ENCODE results near the gene VSIG2. TPM values are rescaled to one million over a fixed set of nuclear protein-coding genes. Genes with fewer than 3 reads are reported as not detected.

The VSIG2 gene
- total and polyA plus RNA-seq, 3 experiments from 2014 or later: 0.24 to 0.40 TPM; not detected in 1

DNA sequence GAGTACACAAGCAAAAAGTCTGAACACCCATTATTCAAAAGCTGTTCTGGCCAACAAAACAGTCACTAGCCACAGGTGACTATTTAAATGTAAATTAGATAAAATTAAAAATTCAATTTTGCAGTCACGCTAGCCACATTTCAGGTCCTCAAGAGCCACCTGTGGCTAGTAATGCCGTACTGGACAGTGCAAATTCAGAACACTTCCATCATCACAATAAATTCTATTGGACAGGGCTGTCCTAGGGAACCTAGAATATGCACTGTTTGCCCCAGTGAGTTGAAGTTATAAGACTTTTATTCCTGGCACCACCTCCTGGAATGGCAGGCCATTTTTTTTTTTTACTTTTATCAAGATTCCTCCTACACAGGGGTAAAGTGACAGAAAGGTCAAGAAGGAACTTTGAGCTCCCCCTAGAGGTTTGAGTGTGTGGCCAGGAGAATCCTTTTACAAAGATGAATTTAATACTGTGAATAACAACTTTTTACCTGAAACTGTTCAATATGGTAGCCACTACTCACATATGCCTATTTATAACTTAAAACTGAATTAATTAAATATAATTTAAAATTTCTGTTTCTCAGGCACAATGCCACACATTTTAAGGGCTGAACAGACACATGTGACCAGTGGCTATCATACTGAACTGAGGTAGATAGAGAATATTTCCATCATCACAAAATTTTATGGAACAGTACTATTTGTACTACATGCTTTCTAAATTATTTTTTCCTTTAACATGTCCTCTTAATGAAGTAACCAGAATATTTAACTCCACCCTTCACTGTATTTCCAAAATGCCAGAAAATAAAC, 41.6 kb upstream of the VSIG2 start:
- Histone ChIP-seq H3K9me3 (ENCODE audit: low read length) (no peaks in the 10 kb centered on the region), H3K4me1 (ENCODE audit: insufficient read depth, low read length) (peaks cover 13% of the 10 kb centered on the region), H3K36me3 (ENCODE audit: insufficient read depth, low read length) (no peaks in the 10 kb centered on the region), H3K27me3 (ENCODE audit: insufficient read depth, low read length, poor library complexity, severe bottlenecking) (no peaks in the 10 kb centered on the region), H3K4me3 (ENCODE audit: low read length) (no peak overlapping the region), H3K27ac (ENCODE audit: low read depth, low read length) (no peak overlapping the region)
- ChIA-PET POLR2A (no interaction called here), CTCF (interaction anchor here (1.1 to 3.7 kb wide), 9 partner anchors 9 to 133 kb away, joined by 3 to 24 read pairs (median 4); no protein-coding TSS in a partner anchor)
- Mint-ChIP-seq H3K4me1 (peaks cover 32 to 62% (median 45%) of the 10 kb centered on the region in 3 donors), H3K4me3 (no peak overlapping the region), H3K9me3 (no peaks in the 10 kb centered on the region), H3K36me3 (peaks cover 0 to 3% (median 0%) of the 10 kb centered on the region in 3 donors), H3K27me3 (no peaks in the 10 kb centered on the region), H3K27ac (no peak overlapping the region)
- peak in 2 of 5 donors; percentile 17 to 33 for DNase-seq

DNA sequence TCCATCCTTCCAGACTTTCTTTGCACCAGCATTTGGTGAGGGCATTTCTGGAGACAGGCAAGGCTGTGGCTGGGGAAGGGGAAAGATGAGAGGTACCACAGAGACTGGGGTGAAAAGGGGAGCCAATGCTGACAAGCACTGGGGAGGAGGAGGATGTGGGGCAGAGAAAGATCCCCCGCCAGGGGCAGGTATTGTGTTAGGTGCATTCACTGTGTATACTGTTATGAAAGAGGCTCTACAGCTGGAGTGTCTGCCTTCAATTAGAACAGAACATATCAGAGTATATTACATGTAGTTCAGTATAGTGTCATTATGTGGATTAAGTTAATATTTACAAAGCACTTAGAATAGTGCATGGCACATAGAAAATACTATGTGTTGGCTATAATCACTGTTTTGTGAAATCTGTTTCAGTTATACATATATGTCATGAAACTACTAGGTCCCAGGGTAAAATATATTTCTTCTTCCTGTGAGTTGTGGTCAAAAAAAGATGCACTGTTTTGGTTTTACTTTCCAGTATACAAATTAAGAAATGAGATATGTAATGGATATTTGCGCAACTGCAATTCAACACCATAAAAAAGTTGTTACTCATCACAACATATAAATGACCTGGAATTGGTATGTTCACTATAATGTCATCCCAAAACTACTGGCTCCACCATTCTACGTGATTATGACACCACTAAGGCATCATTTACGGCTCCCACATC, 39.7 kb upstream of the VSIG2 start:
- Histone ChIP-seq H3K4me1 (ENCODE audit: insufficient read depth, low read length) (no peaks in the 10 kb centered on the region), H3K27me3 (ENCODE audit: insufficient read depth, low read length, poor library complexity, severe bottlenecking) (no peaks in the 10 kb centered on the region), H3K9me3 (ENCODE audit: low read length) (no peaks in the 10 kb centered on the region), H3K36me3 (ENCODE audit: insufficient read depth, low read length) (no peaks in the 10 kb centered on the region), H3K4me3 (ENCODE audit: low read length) (no peak overlapping the region), H3K27ac (ENCODE audit: low read depth, low read length) (no peak overlapping the region)
- H3K4me3 Mint-ChIP-seq: no peak overlapping the region
- ChIA-PET CTCF (interaction anchor here (3.4 kb wide), 1 partner anchor 28 kb away, joined by 14 read pairs; no protein-coding TSS in a partner anchor), POLR2A (interaction anchor here (0.5 kb wide), 1 partner anchor 46 kb away, joined by 3 read pairs; no protein-coding TSS in a partner anchor)
- peaks cover 0 to 3% (median 0%) of the 10 kb centered on the region in 3 donors for H3K36me3 Mint-ChIP-seq
- no peak for DNase-seq
- peak overlapping the region in 2 of 8 donors; percentile 56 to 66 for H3K27ac Mint-ChIP-seq
- H3K9me3 Mint-ChIP-seq: no peaks in the 10 kb centered on the region
- peaks cover 22 to 50% (median 39%) of the 10 kb centered on the region in 3 donors for H3K4me1 Mint-ChIP-seq
- H3K27me3 Mint-ChIP-seq: no peaks in the 10 kb centered on the region

DNA sequence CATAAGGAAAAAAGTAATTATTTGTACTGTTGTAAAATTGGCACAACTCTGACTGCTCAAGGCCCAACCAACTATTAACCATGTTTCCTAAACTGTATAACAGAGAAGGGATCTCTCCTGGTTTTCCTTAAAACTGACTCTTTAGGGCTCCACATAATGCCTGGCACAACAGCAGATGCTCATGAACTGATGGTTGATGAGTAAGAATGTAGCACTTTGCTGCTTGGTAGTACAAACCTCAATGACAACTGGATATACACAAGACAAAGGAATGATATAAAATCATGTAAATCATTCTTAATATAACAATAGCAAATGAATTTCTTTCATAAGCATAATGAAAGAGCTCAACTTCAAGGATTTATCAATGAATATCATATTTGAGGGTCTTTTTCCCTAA, 36.5 kb upstream of the VSIG2 start:
- Histone ChIP-seq H3K4me3 (ENCODE audit: low read length) (no peak overlapping the region), H3K9me3 (ENCODE audit: low read length) (no peaks in the 10 kb centered on the region), H3K36me3 (ENCODE audit: insufficient read depth, low read length) (no peaks in the 10 kb centered on the region), H3K27ac (ENCODE audit: low read depth, low read length) (no peak overlapping the region), H3K27me3 (ENCODE audit: insufficient read depth, low read length, poor library complexity, severe bottlenecking) (no peaks in the 10 kb centered on the region), H3K4me1 (ENCODE audit: insufficient read depth, low read length) (no peaks in the 10 kb centered on the region)
- Mint-ChIP-seq H3K27ac (no peak overlapping the region), H3K27me3 (no peaks in the 10 kb centered on the region), H3K4me3 (no peak overlapping the region), H3K36me3 (peaks cover 0 to 3% (median 0%) of the 10 kb centered on the region in 3 donors), H3K4me1 (peaks cover 19 to 49% (median 37%) of the 10 kb centered on the region in 3 donors), H3K9me3 (no peaks in the 10 kb centered on the region)
- POLR2A ChIA-PET: no interaction called here
- CTCF ChIA-PET: no interaction called here
- DNase-seq: no peak

DNA sequence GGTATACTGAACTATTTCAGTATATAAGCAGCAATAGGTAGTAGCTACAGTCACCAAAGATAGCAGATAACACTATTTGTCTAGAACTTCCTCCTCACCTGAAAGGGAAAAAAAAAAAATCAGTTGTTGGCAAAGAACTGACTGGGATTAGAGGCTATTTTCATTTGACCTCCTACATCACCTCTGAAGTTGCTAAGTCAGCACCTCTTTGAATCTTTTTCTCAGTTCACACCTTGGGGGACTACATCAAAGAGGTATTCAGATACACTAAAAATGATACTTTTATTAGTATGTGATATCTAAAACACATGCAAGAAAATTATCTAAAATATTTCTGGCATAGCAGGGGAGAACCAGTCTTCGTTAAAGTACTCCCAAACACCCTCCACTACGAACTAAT, 32.0 kb upstream of the VSIG2 start:
- Histone ChIP-seq H3K27ac (ENCODE audit: low read depth, low read length) (no peak overlapping the region), H3K27me3 (ENCODE audit: insufficient read depth, low read length, poor library complexity, severe bottlenecking) (no peaks in the 10 kb centered on the region), H3K4me1 (ENCODE audit: insufficient read depth, low read length) (no peaks in the 10 kb centered on the region), H3K4me3 (ENCODE audit: low read length) (no peak overlapping the region), H3K9me3 (ENCODE audit: low read length) (no peaks in the 10 kb centered on the region), H3K36me3 (ENCODE audit: insufficient read depth, low read length) (no peaks in the 10 kb centered on the region)
- ChIA-PET CTCF (interaction anchor here (1.2 kb wide), 1 partner anchor 37 kb away, joined by 3 read pairs; no protein-coding TSS in a partner anchor), POLR2A (no interaction called here)
- no peak overlapping the region for H3K4me3 Mint-ChIP-seq
- no peaks in the 10 kb centered on the region for H3K9me3 Mint-ChIP-seq
- peaks cover 0 to 15% (median 3%) of the 10 kb centered on the region in 3 donors for H3K4me1 Mint-ChIP-seq
- no peak overlapping the region for H3K27ac Mint-ChIP-seq
- DNase-seq: no peak
- no peaks in the 10 kb centered on the region for H3K27me3 Mint-ChIP-seq
- H3K36me3 Mint-ChIP-seq: peaks cover 0 to 4% (median 3%) of the 10 kb centered on the region in 3 donors

DNA sequence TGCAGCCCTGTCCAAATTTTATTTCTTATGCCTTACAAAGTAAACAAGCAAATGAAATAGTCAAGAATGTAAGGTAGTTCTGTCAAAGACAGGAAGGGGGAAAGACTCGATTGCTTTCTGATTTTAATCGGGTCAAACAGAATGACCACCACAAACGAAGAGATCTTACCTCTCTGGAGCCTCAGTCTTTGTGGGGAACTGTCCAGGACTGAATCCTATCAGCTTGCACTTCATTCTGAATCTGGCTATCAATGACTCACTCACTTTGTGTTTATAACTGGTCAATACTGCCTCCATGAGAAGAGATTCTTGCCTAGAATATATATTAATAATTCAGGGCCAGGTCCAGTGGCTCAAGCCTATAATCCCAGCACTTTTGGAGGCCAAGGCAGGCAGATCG, 30.9 kb upstream of the VSIG2 start:
- H3K36me3 ChIP-seq (ENCODE audit: insufficient read depth, low read length): no peaks in the 10 kb centered on the region
- Mint-ChIP-seq H3K36me3 (peaks cover 0 to 6% (median 4%) of the 10 kb centered on the region in 3 donors), H3K9me3 (no peaks in the 10 kb centered on the region), H3K27me3 (no peaks in the 10 kb centered on the region), H3K4me1 (peaks cover 2 to 12% (median 3%) of the 10 kb centered on the region in 3 donors), H3K4me3 (no peak overlapping the region), H3K27ac (no peak overlapping the region)
- no peaks in the 10 kb centered on the region for H3K9me3 ChIP-seq (ENCODE audit: low read length)
- peaks cover 3% of the 10 kb centered on the region for H3K4me1 ChIP-seq (ENCODE audit: insufficient read depth, low read length)
- ChIA-PET CTCF (interaction anchor here (1.1 to 1.4 kb wide), 4 partner anchors 15 to 36 kb away, joined by 3 to 5 read pairs (median 4); partner anchors contain the start of gene ESAM), POLR2A (no interaction called here)
- no peak for DNase-seq
- no peak overlapping the region for H3K27ac ChIP-seq (ENCODE audit: low read depth, low read length)
- H3K27me3 ChIP-seq (ENCODE audit: insufficient read depth, low read length, poor library complexity, severe bottlenecking): no peaks in the 10 kb centered on the region
- H3K4me3 ChIP-seq (ENCODE audit: low read length): no peak overlapping the region

DNA sequence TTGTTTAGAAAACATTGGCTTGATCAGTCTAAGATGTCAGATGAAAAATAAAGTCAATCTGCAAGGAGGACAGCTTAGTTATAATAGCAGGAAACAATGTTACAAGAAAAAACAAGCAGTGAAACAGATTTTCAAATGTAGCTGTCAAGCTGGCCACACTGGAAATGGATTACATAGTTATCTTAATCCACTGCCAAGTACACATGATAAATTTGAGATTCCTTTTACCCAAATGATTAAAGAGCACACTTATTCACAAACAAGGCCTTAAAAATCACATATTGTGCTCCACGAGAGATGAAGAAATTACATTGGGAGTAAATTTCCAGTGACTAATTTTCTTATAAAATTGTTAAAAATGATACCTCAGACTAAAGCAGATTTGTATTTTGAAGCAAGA, 27.5 kb upstream of the VSIG2 start:
- H3K36me3 Mint-ChIP-seq: peaks cover 0 to 20% (median 16%) of the 10 kb centered on the region in 3 donors
- no peaks in the 10 kb centered on the region for H3K9me3 ChIP-seq (ENCODE audit: low read length)
- no peaks in the 10 kb centered on the region for H3K27me3 Mint-ChIP-seq
- peaks cover 13 to 16% (median 14%) of the 10 kb centered on the region in 3 donors for H3K4me1 Mint-ChIP-seq
- H3K27ac Mint-ChIP-seq: no peak overlapping the region
- H3K4me3 Mint-ChIP-seq: no peak overlapping the region
- H3K4me3 ChIP-seq (ENCODE audit: low read length): no peak overlapping the region
- POLR2A ChIA-PET: no interaction called here
- no peak overlapping the region for H3K27ac ChIP-seq (ENCODE audit: low read depth, low read length)
- H3K36me3 ChIP-seq (ENCODE audit: insufficient read depth, low read length): no peaks in the 10 kb centered on the region
- CTCF ChIA-PET: interaction anchor here (1.0 to 1.6 kb wide), 4 partner anchors 10 to 33 kb away, joined by 3 to 9 read pairs (median 4); partner anchors contain the start of gene ESAM
- no peak for DNase-seq
- peaks cover 10% of the 10 kb centered on the region for H3K4me1 ChIP-seq (ENCODE audit: insufficient read depth, low read length)
- H3K27me3 ChIP-seq (ENCODE audit: insufficient read depth, low read length, poor library complexity, severe bottlenecking): no peaks in the 10 kb centered on the region
- no peaks in the 10 kb centered on the region for H3K9me3 Mint-ChIP-seq

DNA sequence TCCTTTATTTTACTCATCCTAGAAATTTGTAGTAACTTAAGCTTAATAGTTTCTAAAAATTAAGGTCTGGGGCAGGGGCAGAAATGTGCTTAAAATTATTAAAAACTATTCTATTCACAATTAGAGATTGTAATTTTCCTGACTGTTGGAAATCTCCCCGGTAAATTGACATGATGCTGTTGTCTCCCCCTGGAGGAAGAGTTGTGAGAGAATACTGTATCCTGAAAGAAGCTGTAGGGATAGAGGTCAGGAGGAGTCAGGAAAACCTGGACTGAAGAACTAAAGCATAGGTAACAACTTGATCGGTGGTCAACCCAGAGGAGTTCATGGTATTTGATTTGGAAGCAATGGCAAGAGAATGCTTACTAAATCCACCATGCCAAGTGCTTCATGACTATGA, 26.2 kb upstream of the VSIG2 start:
- H3K9me3 Mint-ChIP-seq: no peaks in the 10 kb centered on the region
- ChIA-PET POLR2A (no interaction called here), CTCF (interaction anchor here (0.9 to 1.2 kb wide), 2 partner anchors 15 to 32 kb away, joined by 3 read pairs; no protein-coding TSS in a partner anchor)
- H3K9me3 ChIP-seq (ENCODE audit: low read length): no peaks in the 10 kb centered on the region
- peaks cover 10% of the 10 kb centered on the region for H3K4me1 ChIP-seq (ENCODE audit: insufficient read depth, low read length)
- H3K36me3 ChIP-seq (ENCODE audit: insufficient read depth, low read length): no peaks in the 10 kb centered on the region
- H3K4me3 Mint-ChIP-seq: no peak overlapping the region
- H3K27me3 Mint-ChIP-seq: no peaks in the 10 kb centered on the region
- peaks cover 11 to 16% (median 13%) of the 10 kb centered on the region in 3 donors for H3K4me1 Mint-ChIP-seq
- no peak overlapping the region for H3K27ac Mint-ChIP-seq
- DNase-seq: no peak
- H3K27ac ChIP-seq (ENCODE audit: low read depth, low read length): no peak overlapping the region
- H3K36me3 Mint-ChIP-seq: peaks cover 0 to 27% (median 16%) of the 10 kb centered on the region in 3 donors
- H3K27me3 ChIP-seq (ENCODE audit: insufficient read depth, low read length, poor library complexity, severe bottlenecking): no peaks in the 10 kb centered on the region
- no peak overlapping the region for H3K4me3 ChIP-seq (ENCODE audit: low read length)

Measured in CD8-positive, alpha-beta memory T cell (primary cell).